ENCODE results near the gene HDAC8.
"Not testable (repeated sequence)": the region's sequence is repeated elsewhere in the genome, so short reads cannot be mapped to it uniquely, and the experiment has no call there.

Gene HDAC8

DNA sequence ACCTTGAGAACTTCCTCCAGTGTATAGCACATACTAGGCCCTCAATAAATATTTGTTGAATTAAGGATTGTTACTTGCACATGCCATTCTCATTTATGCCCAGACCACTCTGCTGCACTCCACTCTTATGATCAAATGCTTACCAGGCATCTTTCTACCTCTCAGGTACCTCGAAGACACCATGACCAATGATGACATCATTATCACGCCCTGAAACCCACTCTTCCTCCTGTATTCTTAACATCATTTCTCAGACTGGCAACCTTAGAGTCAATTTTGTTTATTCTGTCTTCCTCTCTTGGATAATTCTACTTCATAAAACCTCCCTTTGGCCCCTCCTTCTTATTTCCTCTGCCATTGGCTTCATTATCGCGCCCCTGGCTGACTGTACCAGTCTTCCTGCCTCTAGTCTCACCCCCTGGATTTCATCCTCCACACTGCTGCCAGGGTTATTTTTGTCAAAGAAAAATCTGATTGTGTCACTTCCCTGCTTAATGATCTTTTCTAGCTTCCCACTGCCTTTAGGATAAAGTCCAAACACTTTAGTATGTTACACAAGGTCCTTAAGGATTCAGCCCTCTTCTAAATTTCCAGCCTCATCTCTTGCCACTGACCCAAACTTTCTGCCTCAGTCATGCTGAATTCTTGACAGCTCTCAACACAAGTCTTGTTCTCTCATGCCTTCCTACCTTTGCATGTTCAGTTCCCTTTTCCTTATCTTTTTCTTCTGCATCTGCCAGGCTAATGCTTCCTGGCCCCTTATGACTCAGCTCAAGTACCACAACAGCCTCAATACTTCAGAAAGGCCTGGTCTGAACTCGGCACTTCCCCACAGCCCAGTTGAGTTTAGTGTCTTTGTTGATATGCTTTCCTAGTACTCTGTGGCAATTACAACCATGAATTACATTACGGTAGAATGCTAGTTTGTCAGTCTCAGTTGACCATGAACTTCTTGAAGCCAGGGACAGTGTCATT, 45.8 kb downstream of the HDAC8 start:
- Histone ChIP-seq H3K27me3 (ENCODE audit: insufficient read depth, low read length) (no peaks in the 10 kb centered on the region), H3K4me3 (ENCODE audit: low read length) (no peak overlapping the region), H3K27ac (ENCODE audit: low read length) (no peak overlapping the region), H3K36me3 (ENCODE audit: insufficient read depth, low read depth, low read length) (no peaks in the 10 kb centered on the region), H3K4me1 (ENCODE audit: insufficient read depth, low read length) (no peaks in the 10 kb centered on the region), H3K9ac (ENCODE audit: low read depth, low read length) (no peak overlapping the region), H3K9me3 (ENCODE audit: insufficient read depth, low read depth, low read length) (no peaks in the 10 kb centered on the region)

- no peak overlapping the region for H3K9ac ChIP-seq (ENCODE audit: low read depth, low read length)
- H3K27me3 ChIP-seq (ENCODE audit: insufficient read depth, low read length), result no peaks in the 10 kb centered on the region
- H3K9me3 ChIP-seq (ENCODE audit: insufficient read depth, low read depth, low read length), result no peaks in the 10 kb centered on the region
- no peak overlapping the region for H3K27ac ChIP-seq (ENCODE audit: low read length)
- H3K4me1 ChIP-seq (ENCODE audit: insufficient read depth, low read length), result no peaks in the 10 kb centered on the region; the same call in 1 of the 2 replicates
- H3K4me3 ChIP-seq (ENCODE audit: low read length), result no peak overlapping the region
- H3K36me3 ChIP-seq (ENCODE audit: insufficient read depth, low read depth, low read length), result no peaks in the 10 kb centered on the region
Observed at GRCh38 chrX:72498782-72499181, 73.9 kb downstream of the HDAC8 start.

DNA sequence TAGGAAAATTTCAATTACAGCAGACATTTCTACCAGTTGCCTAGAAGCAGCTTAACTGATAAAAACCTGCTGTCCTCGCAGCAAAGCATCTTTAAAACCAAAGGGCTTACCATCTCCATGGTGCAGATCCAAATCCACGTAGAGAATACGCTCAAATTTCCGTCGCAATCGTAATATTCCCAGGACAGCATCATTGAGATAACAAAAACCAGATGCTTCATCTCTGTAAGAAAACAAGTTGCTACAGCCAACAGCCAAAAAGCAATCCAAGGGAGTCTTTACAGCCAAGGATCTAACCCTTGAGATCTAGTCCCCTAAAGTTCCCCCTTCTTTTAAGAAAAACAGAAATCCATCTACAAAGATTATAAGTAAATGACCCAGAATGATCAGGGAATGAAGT, 77.6 kb downstream of the HDAC8 start:
- Histone ChIP-seq H3K9ac (ENCODE audit: low read depth, low read length) (no peak overlapping the region), H3K4me1 (ENCODE audit: insufficient read depth, low read length) (no peaks in the 10 kb centered on the region; the same call in 1 of the 2 replicates), H3K9me3 (ENCODE audit: insufficient read depth, low read depth, low read length) (no peaks in the 10 kb centered on the region), H3K27me3 (ENCODE audit: insufficient read depth, low read length) (no peaks in the 10 kb centered on the region), H3K27ac (ENCODE audit: low read length) (no peak overlapping the region), H3K36me3 (ENCODE audit: insufficient read depth, low read depth, low read length) (no peaks in the 10 kb centered on the region), H3K4me3 (ENCODE audit: low read length) (no peak overlapping the region)

- H3K4me1 ChIP-seq (ENCODE audit: insufficient read depth, low read length), result no peaks in the 10 kb centered on the region
- no peak overlapping the region for H3K27ac ChIP-seq (ENCODE audit: low read length)
- H3K36me3 ChIP-seq (ENCODE audit: insufficient read depth, low read depth, low read length), result peaks cover 10% of the 10 kb centered on the region
- no peak overlapping the region for H3K9ac ChIP-seq (ENCODE audit: low read depth, low read length)
- no peaks in the 10 kb centered on the region for H3K27me3 ChIP-seq (ENCODE audit: insufficient read depth, low read length)
- H3K4me3 ChIP-seq (ENCODE audit: low read length), result no peak overlapping the region
- H3K9me3 ChIP-seq (ENCODE audit: insufficient read depth, low read depth, low read length), result no peaks in the 10 kb centered on the region
Observed at GRCh38 chrX:72492499-72492898, 80.1 kb downstream of the HDAC8 start.

GRCh38 chrX:72490221-72490620, 82.4 kb downstream of the HDAC8 start:
- H3K27ac ChIP-seq (ENCODE audit: low read length); H3K9me3 ChIP-seq (ENCODE audit: insufficient read depth, low read depth, low read length); H3K4me1 ChIP-seq (ENCODE audit: insufficient read depth, low read length); H3K27me3 ChIP-seq (ENCODE audit: insufficient read depth, low read length); H3K4me3 ChIP-seq (ENCODE audit: low read length); H3K36me3 ChIP-seq (ENCODE audit: insufficient read depth, low read depth, low read length); H3K9ac ChIP-seq (ENCODE audit: low read depth, low read length): not testable (repeated sequence)

GRCh38 chrX:72487661-72488060, 85.0 kb downstream of the HDAC8 start:
- no peaks in the 10 kb centered on the region for H3K9me3 ChIP-seq (ENCODE audit: insufficient read depth, low read depth, low read length)
- no peaks in the 10 kb centered on the region for H3K4me1 ChIP-seq (ENCODE audit: insufficient read depth, low read length)
- H3K27ac ChIP-seq (ENCODE audit: low read length), result no peak overlapping the region
- H3K36me3 ChIP-seq (ENCODE audit: insufficient read depth, low read depth, low read length), result peaks cover 10% of the 10 kb centered on the region
- H3K4me3 ChIP-seq (ENCODE audit: low read length), result no peak overlapping the region
- no peak overlapping the region for H3K9ac ChIP-seq (ENCODE audit: low read depth, low read length)
- no peaks in the 10 kb centered on the region for H3K27me3 ChIP-seq (ENCODE audit: insufficient read depth, low read length)

DNA sequence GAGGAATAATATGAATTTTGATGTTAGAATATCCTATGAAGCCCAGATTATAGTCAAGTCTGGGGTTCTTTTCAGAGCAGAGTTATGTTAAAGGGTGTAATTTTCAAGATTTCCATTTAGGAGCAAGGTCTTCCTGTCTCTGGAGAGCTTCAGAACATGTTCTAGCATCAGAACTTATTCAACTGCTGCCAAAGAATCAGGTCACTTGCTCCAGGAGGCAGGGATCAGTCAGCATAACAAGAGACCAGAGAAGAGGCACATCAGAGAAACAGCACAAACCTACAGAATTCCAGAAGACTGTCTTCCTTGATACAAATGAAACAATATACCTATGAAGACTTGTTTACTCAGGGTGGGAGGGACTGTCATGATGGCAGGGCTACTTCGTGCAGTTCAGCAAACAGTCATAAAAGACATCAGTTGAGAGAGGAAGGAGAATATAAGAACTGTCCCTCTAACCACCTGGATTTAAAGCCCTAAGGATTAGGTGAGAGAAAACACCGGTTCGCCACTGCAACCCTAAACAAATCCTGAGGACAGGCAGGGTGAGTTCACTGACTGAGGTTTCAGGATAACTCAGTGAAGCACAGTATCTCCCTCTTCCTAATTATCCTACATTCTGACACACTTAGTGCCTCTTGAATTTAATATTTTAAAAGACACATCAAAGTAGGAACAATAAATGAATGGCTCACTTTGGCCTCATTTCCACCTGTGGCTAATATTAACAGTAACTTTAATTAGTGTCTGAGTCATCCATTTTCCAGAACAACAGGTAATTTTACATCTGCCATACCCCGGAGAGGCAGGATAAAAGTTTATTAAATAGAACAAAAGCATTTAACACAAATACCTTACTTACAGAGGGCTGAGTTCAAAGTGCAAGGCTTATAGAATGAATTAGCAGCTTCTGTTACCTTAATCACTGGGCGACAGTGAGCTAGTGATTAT, 93.0 kb downstream of the HDAC8 start:
- Histone ChIP-seq H3K27ac (ENCODE audit: low read length) (no peak overlapping the region), H3K27me3 (ENCODE audit: insufficient read depth, low read length) (no peaks in the 10 kb centered on the region), H3K4me3 (ENCODE audit: low read length) (no peak overlapping the region), H3K9me3 (ENCODE audit: insufficient read depth, low read depth, low read length) (no peaks in the 10 kb centered on the region), H3K36me3 (ENCODE audit: insufficient read depth, low read depth, low read length) (no peaks in the 10 kb centered on the region), H3K9ac (ENCODE audit: low read depth, low read length) (no peak overlapping the region), H3K4me1 (ENCODE audit: insufficient read depth, low read length) (peaks cover 8% of the 10 kb centered on the region; the same call in 1 of the 2 replicates)

DNA sequence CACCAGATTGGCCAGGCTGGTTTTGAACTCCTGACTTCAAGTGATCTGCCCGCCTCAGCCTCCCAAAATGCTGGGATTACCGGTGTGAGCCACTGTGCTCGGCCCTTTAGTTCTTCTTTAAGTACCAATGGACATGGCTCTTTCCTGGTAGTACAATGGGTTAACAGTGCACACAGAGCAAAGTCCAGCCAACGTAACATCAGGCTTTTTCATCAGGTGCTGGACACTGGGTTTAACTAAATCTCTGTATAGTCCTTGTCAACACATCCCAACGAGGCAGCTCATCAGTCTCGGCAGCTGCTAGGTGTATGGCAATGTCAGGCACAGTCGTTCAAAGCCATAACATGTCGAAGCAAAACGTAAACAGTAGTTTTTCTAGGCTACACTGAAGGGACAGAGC, 93.8 kb downstream of the HDAC8 start:
- H3K27ac ChIP-seq (ENCODE audit: low read length), result no peak overlapping the region
- H3K36me3 ChIP-seq (ENCODE audit: insufficient read depth, low read depth, low read length), result no peaks in the 10 kb centered on the region
- H3K27me3 ChIP-seq (ENCODE audit: insufficient read depth, low read length), result no peaks in the 10 kb centered on the region
- H3K4me3 ChIP-seq (ENCODE audit: low read length), result no peak overlapping the region
- no peak overlapping the region for H3K9ac ChIP-seq (ENCODE audit: low read depth, low read length)
- H3K4me1 ChIP-seq (ENCODE audit: insufficient read depth, low read length), result peaks cover 8% of the 10 kb centered on the region; the same call in 1 of the 2 replicates
- no peaks in the 10 kb centered on the region for H3K9me3 ChIP-seq (ENCODE audit: insufficient read depth, low read depth, low read length)

DNA sequence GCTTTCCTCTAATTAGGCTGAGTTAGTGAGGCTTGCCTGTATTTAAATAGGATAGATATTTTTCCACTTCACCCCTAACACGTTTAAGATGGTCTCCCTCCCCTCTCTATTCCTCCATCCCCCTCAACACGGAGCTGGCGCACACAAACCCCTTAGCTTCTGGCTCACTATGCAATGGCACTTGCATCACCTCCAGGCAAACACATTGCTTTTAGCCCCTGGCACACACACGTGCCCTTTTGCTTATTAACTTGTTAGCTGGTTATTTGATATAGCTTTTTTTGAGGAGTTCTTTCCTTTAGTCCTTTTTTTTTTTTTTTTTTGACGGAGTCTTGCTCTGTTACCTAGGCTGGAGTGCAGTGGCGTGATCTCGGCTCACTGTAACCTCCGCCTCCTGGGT, 94.3 kb downstream of the HDAC8 start:
- H3K9ac ChIP-seq (ENCODE audit: low read depth, low read length), result no peak overlapping the region
- no peaks in the 10 kb centered on the region for H3K36me3 ChIP-seq (ENCODE audit: insufficient read depth, low read depth, low read length)
- H3K4me1 ChIP-seq (ENCODE audit: insufficient read depth, low read length), result peaks cover 8% of the 10 kb centered on the region; the same call in 1 of the 2 replicates
- H3K27ac ChIP-seq (ENCODE audit: low read length), result no peak overlapping the region
- H3K4me3 ChIP-seq (ENCODE audit: low read length), result no peak overlapping the region
- no peaks in the 10 kb centered on the region for H3K9me3 ChIP-seq (ENCODE audit: insufficient read depth, low read depth, low read length)
- no peaks in the 10 kb centered on the region for H3K27me3 ChIP-seq (ENCODE audit: insufficient read depth, low read length)

GRCh38 chrX:72477781-72478181, 94.9 kb downstream of the HDAC8 start:
- no peaks in the 10 kb centered on the region for H3K9me3 ChIP-seq (ENCODE audit: insufficient read depth, low read depth, low read length)
- no peaks in the 10 kb centered on the region for H3K36me3 ChIP-seq (ENCODE audit: insufficient read depth, low read depth, low read length)
- no peak overlapping the region for H3K9ac ChIP-seq (ENCODE audit: low read depth, low read length)
- H3K4me3 ChIP-seq (ENCODE audit: low read length), result no peak overlapping the region
- peaks cover 8% of the 10 kb centered on the region; the same call in 1 of the 2 replicates for H3K4me1 ChIP-seq (ENCODE audit: insufficient read depth, low read length)
- H3K27me3 ChIP-seq (ENCODE audit: insufficient read depth, low read length), result no peaks in the 10 kb centered on the region
- no peak overlapping the region for H3K27ac ChIP-seq (ENCODE audit: low read length)

DNA sequence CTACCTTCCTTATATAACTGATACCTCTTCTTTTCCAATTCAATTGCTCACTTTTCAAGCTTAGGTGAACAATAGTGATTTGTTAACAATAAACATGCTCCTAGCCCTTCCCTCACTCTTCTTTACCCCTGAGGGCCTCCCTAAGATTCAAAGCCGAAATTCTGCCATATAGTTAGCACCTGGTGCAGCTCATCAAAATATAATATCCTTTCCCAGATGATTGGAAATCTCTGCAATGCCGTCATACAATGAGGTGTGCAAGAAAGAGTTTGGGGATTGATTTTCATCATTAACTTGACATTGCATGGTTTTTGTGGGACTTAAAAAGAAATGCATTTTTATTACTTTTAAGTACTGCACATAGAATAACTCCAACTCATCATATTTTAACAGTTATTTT, 95.3 kb downstream of the HDAC8 start:
- Histone ChIP-seq H3K9me3 (ENCODE audit: insufficient read depth, low read depth, low read length) (no peaks in the 10 kb centered on the region), H3K36me3 (ENCODE audit: insufficient read depth, low read depth, low read length) (no peaks in the 10 kb centered on the region), H3K9ac (ENCODE audit: low read depth, low read length) (no peak overlapping the region), H3K4me1 (ENCODE audit: insufficient read depth, low read length) (peaks cover 8% of the 10 kb centered on the region; the same call in 1 of the 2 replicates), H3K27ac (ENCODE audit: low read length) (no peak overlapping the region), H3K4me3 (ENCODE audit: low read length) (no peak overlapping the region), H3K27me3 (ENCODE audit: insufficient read depth, low read length) (no peaks in the 10 kb centered on the region)

All from iPS-20b (cell line).